Amygdala (tissue), 56 donors: ENCODE measurements around the gene SH3RF1.
A peak's percentile ranks its signal among the peaks of the same experiment; 100 is the strongest.
"Not testable (repeated sequence)": the region's sequence is repeated elsewhere in the genome, so short reads cannot be mapped to it uniquely, and the experiment has no call there.

Source experiments
- DNase-seq, 56 donors: peaks; one replicate each; lab custom pipeline; 2025; lab: John Stamatoyannopoulos, UW

SH3RF1 gene

GRCh38 chr4:169277838-169278237 lies 7.1 kb upstream of the SH3RF1 start:
- DNase-seq: not testable (repeated sequence)

- DNase-seq: no peak
Observed at GRCh38 chr4:169275180-169275579, 4.4 kb upstream of the SH3RF1 start.

GRCh38 chr4:169274033-169274432 lies 3.3 kb upstream of the SH3RF1 start:
- DNase-seq: no peak

GRCh38 chr4:169272265-169272886 lies 1.6 kb upstream of the SH3RF1 start:
- no peak for DNase-seq

GRCh38 chr4:169271692-169272007 lies 894 bp upstream of the SH3RF1 start:
- DNase-seq: peak in 4 of 56 donors; percentile 19 to 55 (median 35)

DNA sequence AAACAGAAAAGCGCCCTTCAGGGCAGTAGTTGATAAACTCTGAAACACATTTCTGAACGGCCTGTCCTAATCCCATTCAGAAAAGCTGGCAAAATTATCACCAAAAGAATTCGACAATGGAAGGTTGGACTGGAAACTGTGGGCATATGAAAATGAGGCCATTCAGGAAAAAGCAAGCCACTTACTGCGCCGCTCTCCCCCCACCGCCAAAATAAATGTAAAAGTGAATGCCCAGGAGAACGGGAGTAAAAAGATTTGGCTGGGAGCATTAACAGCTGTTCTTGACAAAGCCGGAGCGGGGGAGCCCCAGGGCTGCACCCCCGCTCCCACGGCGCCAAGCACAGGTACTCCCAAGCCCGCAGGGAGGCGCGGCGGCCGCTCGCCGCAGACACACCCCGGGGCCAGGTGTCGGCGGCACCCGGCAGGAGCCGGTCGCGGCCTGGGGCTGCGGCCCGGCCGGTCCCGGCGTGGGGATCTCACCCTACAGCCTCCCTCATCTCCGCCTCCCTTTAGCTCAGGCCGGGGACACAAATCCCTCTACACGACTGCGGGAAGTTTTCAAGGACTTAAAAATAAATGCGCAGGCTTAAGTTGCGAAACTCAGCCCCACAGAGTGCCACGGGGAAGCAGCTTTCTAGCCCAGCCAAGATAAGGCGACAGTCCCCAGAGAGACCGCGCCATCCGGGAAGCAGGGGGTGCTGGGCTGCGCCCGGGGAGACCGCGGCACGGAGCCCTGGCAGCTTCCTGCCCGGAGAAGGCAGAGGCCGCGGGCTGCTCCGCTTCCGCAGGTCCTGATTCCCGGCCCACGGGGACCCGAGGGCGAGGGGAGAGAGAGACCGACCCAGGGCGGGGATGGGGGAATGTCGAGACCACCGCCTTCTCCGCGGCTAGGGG lies 593 bp downstream of the SH3RF1 start:
- peak in 42 of 56 donors; percentile 13 to 78 (median 51) for DNase-seq

GRCh38 chr4:169268951-169269760 lies 1.6 kb downstream of the SH3RF1 start:
- peak in 4 of 56 donors; percentile 5 to 36 (median 13) for DNase-seq

DNA sequence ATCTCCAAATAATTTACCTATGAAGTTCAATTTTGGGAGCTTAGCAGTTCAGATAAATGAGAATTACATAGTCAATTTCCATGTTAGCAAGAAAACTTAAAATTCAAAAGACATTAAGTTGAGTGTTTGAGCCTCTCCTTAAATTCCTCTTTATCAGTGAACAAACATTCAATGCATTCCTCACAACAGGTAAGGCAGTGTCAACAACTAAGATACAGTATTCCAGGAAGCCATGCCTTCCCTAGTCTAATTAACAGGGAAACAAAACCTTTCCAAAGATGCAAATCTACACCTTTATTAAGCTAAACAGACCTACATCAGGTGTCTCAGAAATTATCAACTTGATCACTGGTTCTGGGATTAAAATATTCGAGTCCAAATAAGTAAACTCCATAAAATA lies 3.7 kb downstream of the SH3RF1 start:
- no peak for DNase-seq

DNA sequence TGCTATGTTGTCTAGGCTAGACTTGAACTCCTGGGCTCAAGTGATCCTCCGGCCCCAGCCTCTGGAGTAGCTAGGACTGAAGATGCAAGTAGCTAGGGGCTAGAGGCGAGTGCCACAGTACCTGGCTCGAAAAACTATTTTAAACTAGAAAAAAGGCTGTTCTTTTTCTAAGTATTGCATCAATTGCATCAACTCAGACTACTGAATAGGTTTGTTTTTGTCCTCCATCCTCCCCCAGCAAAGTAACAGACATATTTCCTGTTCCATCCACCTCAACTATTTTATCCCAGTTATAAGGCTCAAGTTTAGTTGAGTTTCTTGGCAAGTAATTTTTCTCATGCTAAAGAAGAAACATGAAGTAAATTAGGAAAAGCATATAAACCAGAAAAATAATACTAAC lies 4.1 kb downstream of the SH3RF1 start:
- DNase-seq: no peak

GRCh38 chr4:169266081-169266480 lies 4.7 kb downstream of the SH3RF1 start:
- DNase-seq: no peak

DNA sequence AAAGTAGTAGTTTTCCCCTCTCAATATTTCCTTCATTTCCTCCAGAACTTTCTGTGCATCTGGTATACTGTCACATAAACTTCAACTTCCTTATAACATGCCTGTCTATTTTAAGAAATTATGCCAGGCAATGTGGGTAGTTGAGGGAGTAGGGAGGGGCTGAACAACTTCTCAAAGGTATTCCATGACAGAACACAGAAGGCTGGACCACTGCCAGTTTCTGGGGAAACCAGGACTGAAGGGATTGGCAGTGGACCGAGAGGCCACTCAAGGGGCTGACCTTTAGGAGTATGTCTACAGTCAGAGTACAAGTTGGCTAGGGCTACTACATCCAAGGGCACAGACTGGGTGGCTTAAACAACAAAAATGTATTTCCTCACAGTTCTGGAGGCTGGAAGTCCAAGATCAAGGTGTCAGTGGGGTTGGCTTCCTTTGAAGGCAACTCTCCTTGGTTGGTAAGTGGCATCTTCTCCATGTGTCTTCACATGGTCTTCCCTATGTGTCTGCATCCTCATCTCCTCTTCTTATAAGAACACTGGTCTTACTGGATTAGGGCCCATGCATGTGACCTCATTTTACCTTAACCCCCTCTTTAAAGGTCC lies 6.9 kb downstream of the SH3RF1 start:
- no peak for DNase-seq

- no peak for DNase-seq
Observed at GRCh38 chr4:169260217-169260866, 10.4 kb downstream of the SH3RF1 start.

- DNase-seq: no peak
Observed at GRCh38 chr4:169259271-169259670, 11.5 kb downstream of the SH3RF1 start.

DNA sequence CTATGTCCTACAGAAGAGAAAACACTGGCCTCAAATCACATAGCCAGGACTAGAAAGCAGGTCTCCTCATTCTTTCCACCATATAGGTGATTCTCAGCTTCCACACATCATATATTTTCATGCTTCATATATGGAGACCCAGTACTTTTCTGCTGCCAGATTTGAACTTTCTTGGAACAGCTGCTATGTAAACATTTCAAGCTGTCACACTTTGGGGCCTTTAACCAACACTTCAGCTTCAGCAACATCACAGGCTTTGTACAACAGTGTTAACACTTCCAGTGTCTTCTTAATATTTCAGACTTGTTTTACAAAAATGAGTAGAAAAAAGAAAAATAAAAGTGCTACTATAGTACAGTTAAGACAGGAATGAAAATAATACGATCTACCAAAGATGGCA lies 12.6 kb downstream of the SH3RF1 start:
- DNase-seq: no peak

- DNase-seq: no peak
Observed at GRCh38 chr4:169256856-169257761, 13.6 kb downstream of the SH3RF1 start.

- no peak for DNase-seq
Observed at GRCh38 chr4:169256101-169256612, 14.6 kb downstream of the SH3RF1 start.

- DNase-seq: no peak
Observed at GRCh38 chr4:169254546-169254983, 16.2 kb downstream of the SH3RF1 start.

- no peak for DNase-seq
Observed at GRCh38 chr4:169253904-169254303, 16.9 kb downstream of the SH3RF1 start.

DNA sequence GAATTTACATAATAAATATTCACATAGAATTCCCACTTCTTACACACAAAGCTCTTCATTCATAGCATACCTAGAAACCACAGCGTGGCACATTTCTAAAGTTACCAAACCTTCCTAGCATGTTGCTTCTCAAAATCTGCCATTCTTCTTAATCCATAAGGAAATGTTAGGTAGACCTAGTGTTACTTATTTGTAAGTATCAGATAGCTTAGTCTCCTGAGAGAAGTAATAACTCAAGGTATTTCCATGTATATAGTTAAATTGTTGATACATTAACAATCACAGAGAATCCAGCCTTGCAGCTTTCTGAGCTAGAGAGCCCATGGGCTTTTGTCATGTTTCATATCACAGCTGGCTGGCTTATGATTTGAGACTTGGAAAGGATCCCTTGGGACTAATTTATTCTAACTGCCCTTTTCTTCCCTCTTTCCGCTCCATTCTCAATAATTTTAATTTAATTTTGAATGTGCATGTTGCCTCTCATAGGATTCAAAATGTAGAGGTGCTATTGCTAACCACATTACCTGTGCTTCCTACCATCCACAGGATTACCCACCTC lies 17.6 kb downstream of the SH3RF1 start:
- no peak for DNase-seq
